OCI-LY3 (cell line): Measurements from ENCODE around the gene GIT2.

Experiments used
- H2AFZ ChIP-seq: fragments of 200-600, 300-600 bp; shearing (Covaris generic); 2 replicates; pipeline ENCODE4 v1.6.0; 2014; ENCODE audit warnings: antibody characterized with exemption, low read depth, low read length
- H3K27ac ChIP-seq: fragments of 200-600, 300-600 bp; sonication (generic); 2 replicates; pipeline ENCODE4 v1.5.1; 2014; ENCODE audit warnings: mild to moderate bottlenecking, low read length, moderate library complexity, mixed read lengths
- H3K27me3 ChIP-seq: fragments of 200-600, 300-600 bp; sonication (generic); 2 replicates; pipeline ENCODE4 v1.6.1; 2014; ENCODE audit warnings: low read depth, low read length, mixed read lengths
- H3K36me3 ChIP-seq: fragments of 200-600, 300-600 bp; sonication (generic); replicated peaks from 2 replicates; pipeline ENCODE3; 2014; ENCODE audit warnings: low read depth, low read length, mixed read lengths
- H3K4me1 ChIP-seq: fragments of 300-600, 200-600 bp; sonication (generic); 2 replicates; pipeline ENCODE4 v1.6.1; 2014; ENCODE audit warnings: low read length, mixed read lengths
- H3K4me2 ChIP-seq: fragments of 200-600, 300-600 bp; sonication (generic); 2 replicates; pipeline ENCODE4 v1.6.1; 2014; ENCODE audit warnings: low read length, mixed read lengths
- H3K4me3 ChIP-seq: fragments of 300-600, 200-600 bp; sonication (generic); 2 replicates; pipeline ENCODE4 v1.5.1; 2014; ENCODE audit warnings: antibody characterized with exemption, mild to moderate bottlenecking, low read length, moderate library complexity
- H3K79me2 ChIP-seq: fragments of 300-600, 200-600 bp; shearing (Covaris generic); 2 replicates; pipeline ENCODE4 v1.6.1; 2014; ENCODE audit warnings: mild to moderate bottlenecking, low read length, mixed read lengths
- H3K9ac ChIP-seq: fragments of 300-600, 200-600 bp; shearing (Covaris generic); 2 replicates; pipeline ENCODE4 v1.6.0; 2014; ENCODE audit warnings: mild to moderate bottlenecking, low read length, moderate library complexity
- H3K9me3 ChIP-seq: fragments of 200-600, 300-600 bp; shearing (Covaris generic); 2 replicates; pipeline ENCODE4 v1.6.1; 2014; ENCODE audit warnings: low read length, mixed read lengths; ENCODE audit not compliant: insufficient read depth
- H4K20me1 ChIP-seq: fragments of 200-600, 300-600 bp; sonication (generic); 2 replicates; pipeline ENCODE4 v1.6.1; 2016; ENCODE audit warnings: low read length, mixed read lengths; ENCODE audit not compliant: insufficient read depth
- CTCF ChIP-seq: fragments of 200-600, 300-600 bp; sonication (generic); IDR thresholded peaks from 2 replicates; pipeline ENCODE4 v1.5.1; 2014; ENCODE audit warnings: antibody characterized with exemption, low read length, low read depth
- EZH2phosphoT487 ChIP-seq: fragments of 200-600 bp; shearing (Covaris generic); IDR thresholded peaks from 2 replicates; pipeline ENCODE4 v1.6.1; 2018; ENCODE audit warnings: antibody characterized with exemption, mixed run types, low read depth

GIT2 gene

GRCh38 chr12:109923038-109923437, 73.1 kb downstream of the GIT2 start:
- Histone ChIP-seq H3K79me2 (no peaks in the 10 kb centered on the region), H3K4me2 (no peak overlapping the region), H3K36me3 (peaks cover 22% of the 10 kb centered on the region), H2AFZ (no peak overlapping the region), H3K4me1 (peaks cover 5% of the 10 kb centered on the region; the same call in 1 of the 2 replicates), H3K9ac (no peak overlapping the region), H3K27ac (no peak overlapping the region), H3K9me3 (no peaks in the 10 kb centered on the region), H3K4me3 (no peak overlapping the region), H4K20me1 (no peaks in the 10 kb centered on the region), H3K27me3 (no peaks in the 10 kb centered on the region)
- TF ChIP-seq EZH2phosphoT487 (no peak), CTCF (no peak)

- peaks cover 31% of the 10 kb centered on the region for H3K36me3 ChIP-seq
- no peaks in the 10 kb centered on the region for H3K27me3 ChIP-seq
- no peak for TF ChIP-seq EZH2phosphoT487
- no peak for TF ChIP-seq CTCF
- H3K27ac ChIP-seq, result no peak overlapping the region
- no peak overlapping the region for H2AFZ ChIP-seq
- H3K79me2 ChIP-seq, result no peaks in the 10 kb centered on the region
- no peaks in the 10 kb centered on the region for H4K20me1 ChIP-seq
- no peak overlapping the region for H3K9ac ChIP-seq
- H3K4me3 ChIP-seq, result no peak overlapping the region
- no peaks in the 10 kb centered on the region for H3K9me3 ChIP-seq
- H3K4me1 ChIP-seq, result peaks cover 5% of the 10 kb centered on the region; the same call in 1 of the 2 replicates
- H3K4me2 ChIP-seq, result no peak overlapping the region
These were observed 74.2 kb downstream of the GIT2 start for GRCh38 chr12:109921982-109922381.

GRCh38 chr12:109920261-109920780, 75.8 kb downstream of the GIT2 start:
- Histone ChIP-seq H3K4me3 (no peak overlapping the region), H3K36me3 (peaks cover 43% of the 10 kb centered on the region), H4K20me1 (no peaks in the 10 kb centered on the region), H3K27me3 (no peaks in the 10 kb centered on the region), H2AFZ (no peak overlapping the region), H3K9ac (no peak overlapping the region), H3K4me2 (no peak overlapping the region), H3K4me1 (peaks cover 5% of the 10 kb centered on the region; the same call in 1 of the 2 replicates), H3K9me3 (no peaks in the 10 kb centered on the region), H3K79me2 (no peaks in the 10 kb centered on the region), H3K27ac (no peak overlapping the region)
- TF ChIP-seq CTCF (no peak), EZH2phosphoT487 (no peak)

GRCh38 chr12:109919456-109919855, 76.7 kb downstream of the GIT2 start:
- H3K27me3 ChIP-seq, result no peaks in the 10 kb centered on the region
- H3K4me1 ChIP-seq, result peaks cover 5% of the 10 kb centered on the region; the same call in 1 of the 2 replicates
- peaks cover 48% of the 10 kb centered on the region for H3K36me3 ChIP-seq
- H3K9ac ChIP-seq, result no peak overlapping the region
- H3K9me3 ChIP-seq, result no peaks in the 10 kb centered on the region
- no peak overlapping the region for H3K27ac ChIP-seq
- H3K4me3 ChIP-seq, result no peak overlapping the region
- H2AFZ ChIP-seq, result no peak overlapping the region
- H4K20me1 ChIP-seq, result no peaks in the 10 kb centered on the region
- H3K79me2 ChIP-seq, result no peaks in the 10 kb centered on the region
- TF ChIP-seq CTCF, result no peak
- no peak for TF ChIP-seq EZH2phosphoT487
- H3K4me2 ChIP-seq, result no peak overlapping the region
